CD4-positive, alpha-beta memory T cell (primary cell): Measurements from ENCODE around the gene GRHL3. TPM values are rescaled to one million over a fixed set of nuclear protein-coding genes. Genes with fewer than 3 reads are reported as not detected.

ENCODE experiments used
- CTCF ChIA-PET: fragments of 350-600 bp; sonication (Branson Sonifier 250); formaldehyde crosslinking; loops from one replicate; lab custom pipeline; 2021; ENCODE audit warnings: inconsistent platforms; ENCODE audit not compliant: partially characterized antibody; lab: Charles Lee
- POLR2A ChIA-PET: fragments of 350-600 bp; sonication (Branson Sonifier 250); formaldehyde crosslinking; loops from one replicate; lab custom pipeline; 2021; ENCODE audit not compliant: partially characterized antibody; lab: Charles Lee
- DNase-seq, 5 donors: peaks; one replicate each; pipeline versions ENCODE4 v3.0.0 to v3.0.0-alpha.2; 2020 to 2022; ENCODE audit warnings: mixed read lengths in 1 of 5
- H3K27ac ChIP-seq: one replicate; pipeline ENCODE4 v1.7.0; 2013; ENCODE audit warnings: low read depth, low read length
- H3K27me3 ChIP-seq: 2 replicates; pipeline ENCODE4 v1.7.0; 2013; ENCODE audit warnings: mild to moderate bottlenecking, low read length, moderate library complexity; ENCODE audit not compliant: insufficient read depth
- H3K36me3 ChIP-seq: 2 replicates; pipeline ENCODE4 v1.7.0; 2013; ENCODE audit warnings: mild to moderate bottlenecking, low read length, moderate library complexity; ENCODE audit not compliant: insufficient read depth
- H3K4me1 ChIP-seq: 2 replicates; pipeline ENCODE4 v1.7.0; 2013; ENCODE audit warnings: mild to moderate bottlenecking, low read length, moderate library complexity; ENCODE audit not compliant: insufficient read depth
- H3K4me3 ChIP-seq, 2 donors: one replicate each; pipeline ENCODE4 v1.7.0; 2013; ENCODE audit warnings: low read length in 2 of 2, mild to moderate bottlenecking in 1 of 2
- H3K9me3 ChIP-seq, 2 donors: one replicate each; pipeline ENCODE4 v1.7.0; 2013; ENCODE audit warnings: low read length in 2 of 2, control low read depth in 1 of 2; ENCODE audit not compliant: control insufficient read depth in 1 of 2
- H3K27ac Mint-ChIP-seq, 7 donors: one replicate each; pipeline ENCODE4 v1.8.0; 2020 to 2021; ENCODE audit warnings: mixed read lengths in 7 of 7, mild to moderate bottlenecking in 6 of 7, inconsistent platforms in 3 of 7, moderate library complexity in 3 of 7
- H3K27me3 Mint-ChIP-seq, 2 donors: one replicate each; pipeline ENCODE4 v1.8.0; 2020 to 2021; ENCODE audit warnings: mixed read lengths in 2 of 2
- H3K36me3 Mint-ChIP-seq, 2 donors: one replicate each; pipeline ENCODE4 v1.8.0; 2020 to 2021; ENCODE audit warnings: mixed read lengths in 2 of 2, inconsistent platforms in 1 of 2, mild to moderate bottlenecking in 1 of 2
- H3K4me1 Mint-ChIP-seq, 4 donors: one replicate each; pipeline ENCODE4 v1.8.0; 2020 to 2021; ENCODE audit warnings: mixed read lengths in 4 of 4, mild to moderate bottlenecking in 1 of 4
- H3K4me3 Mint-ChIP-seq, 8 donors: one replicate each; pipeline ENCODE4 v1.8.0; 2020 to 2021; ENCODE audit warnings: mixed read lengths in 8 of 8, mild to moderate bottlenecking in 7 of 8, moderate library complexity in 6 of 8, inconsistent platforms in 3 of 8
- H3K9me3 Mint-ChIP-seq, 8 donors: one replicate each; pipeline ENCODE4 v1.8.0; 2020 to 2021; ENCODE audit warnings: mixed read lengths in 8 of 8, mild to moderate bottlenecking in 5 of 8, inconsistent platforms in 3 of 8, moderate library complexity in 1 of 8
- intact Hi-C: fragments of 100-400 bp; cut with micrococcal nuclease; formaldehyde crosslinking; loops from one replicate; pipeline ENCODE4 v1.15.1; 2023
- polyA plus RNA-seq, 2 donors: library from polyadenylated mRNA; unstranded; fragments of 300-500 nt; fragmentation: Illumina TruSeq; gene quantifications; one replicate each; pipeline ENCODE4 v1.2.3, GENCODE V29; 2021
- total RNA-seq, 2 experiments: library from RNA; stranded (reverse); gene quantifications; one replicate each; pipeline ENCODE4 v1.2.3, GENCODE V29; 2021

GRHL3 gene
- total and polyA plus RNA-seq, 4 experiments from 2014 or later = not detected

GRCh38 chr1:24393892-24394291 lies 74.7 kb downstream of the GRHL3 start:
- H3K36me3 Mint-ChIP-seq = peaks cover 0 to 1% of the 10 kb centered on the region in 2 donors
- no peak overlapping the region for H3K27ac ChIP-seq

DNA sequence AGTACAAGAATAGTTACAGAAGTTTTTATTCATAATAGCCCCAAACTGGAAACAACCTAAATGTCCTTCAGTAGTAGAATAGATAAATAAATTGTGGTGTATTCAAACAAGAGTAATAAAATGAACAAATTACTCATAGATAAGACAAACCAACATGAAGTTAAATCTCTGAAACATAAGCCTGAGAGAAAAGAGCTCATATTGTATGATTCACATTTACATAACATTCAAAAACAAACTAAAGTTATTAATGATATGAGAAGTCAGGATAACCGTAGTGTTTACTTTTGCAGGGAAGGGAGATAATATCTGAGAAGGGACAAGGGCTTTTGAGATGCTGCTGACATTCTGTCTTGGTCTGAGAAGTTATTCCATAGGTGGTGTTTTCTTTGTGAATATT lies 80.9 kb downstream of the GRHL3 start:
- no peak overlapping the region for H3K4me3 Mint-ChIP-seq
- intact Hi-C loops = no loop called here
- no peak for DNase-seq
- Histone ChIP-seq H3K36me3 (no peaks in the 10 kb centered on the region), H3K27me3 (no peaks in the 10 kb centered on the region), H3K27ac (no peak overlapping the region), H3K4me1 (no peaks in the 10 kb centered on the region), H3K4me3 (no peak overlapping the region), H3K9me3 (no peaks in the 10 kb centered on the region)
- H3K4me1 Mint-ChIP-seq = no peaks in the 10 kb centered on the region
- H3K9me3 Mint-ChIP-seq = no peaks in the 10 kb centered on the region
- POLR2A ChIA-PET = no interaction called here
- H3K27me3 Mint-ChIP-seq = no peaks in the 10 kb centered on the region
- H3K36me3 Mint-ChIP-seq = peaks cover 2 to 8% of the 10 kb centered on the region in 2 donors
- CTCF ChIA-PET = interaction anchor here (1.1 to 12.9 kb wide), 5 partner anchors 8 to 201 kb away, joined by 3 to 100 read pairs (median 9); partner anchors contain the start of gene NIPAL3
- peak overlapping the region in 1 of 7 donors; percentile 51 for H3K27ac Mint-ChIP-seq

More at GRCh38 chr1:24393892-24394291, 74.7 kb downstream of the GRHL3 start:
- Mint-ChIP-seq H3K9me3 (no peaks in the 10 kb centered on the region), H3K4me3 (no peak overlapping the region), H3K27ac (peak overlapping the region in 5 of 7 donors; percentile 69 to 99 (median 97)), H3K4me1 (peaks cover 23 to 29% (median 26%) of the 10 kb centered on the region in 4 donors), H3K27me3 (no peaks in the 10 kb centered on the region)
- Histone ChIP-seq H3K4me1 (peaks cover 33% of the 10 kb centered on the region), H3K4me3 (no peak overlapping the region), H3K9me3 (no peaks in the 10 kb centered on the region), H3K27me3 (no peaks in the 10 kb centered on the region), H3K36me3 (no peaks in the 10 kb centered on the region)
- ChIA-PET CTCF (interaction anchor here (1.1 to 6.7 kb wide), 19 partner anchors 10 to 248 kb away, joined by 3 to 517 read pairs (median 8); partner anchors contain the start of genes IFNLR1, NIPAL3 and STPG1), POLR2A (interaction anchor here (1.5 to 5.4 kb wide), 5 partner anchors 21 to 194 kb away, joined by 5 to 86 read pairs (median 20); partner anchors contain the start of genes NIPAL3, RCAN3 and STPG1)
- DNase-seq = no peak
- intact Hi-C loops = loop anchor here (5.0 to 10.0 kb wide), 2 partner anchors 72 to 441 kb away; no protein-coding TSS in a partner anchor

DNA sequence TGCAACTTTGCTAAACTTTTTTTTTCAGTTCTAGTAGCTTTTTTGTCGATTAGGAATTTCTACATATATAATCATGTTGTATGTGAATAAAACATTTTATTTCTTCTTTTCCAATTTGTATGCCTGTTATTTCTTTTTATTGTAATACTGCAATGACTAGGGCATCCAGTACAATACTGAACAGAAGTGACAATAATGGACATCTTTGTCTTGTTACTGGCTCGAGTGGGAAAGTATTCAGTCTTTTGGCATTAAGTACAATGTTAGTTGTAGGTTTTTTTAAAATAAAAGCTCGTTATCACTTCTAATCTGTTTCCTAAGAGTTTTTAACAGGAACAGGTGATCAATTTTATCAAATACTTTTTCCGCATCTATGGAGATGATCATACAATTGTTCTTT lies 84.6 kb downstream of the GRHL3 start:
- Mint-ChIP-seq H3K4me1 (no peaks in the 10 kb centered on the region), H3K27ac (no peak overlapping the region), H3K4me3 (no peak overlapping the region), H3K9me3 (peaks cover 0 to 4% (median 0%) of the 10 kb centered on the region in 8 donors), H3K36me3 (peaks cover 2 to 11% of the 10 kb centered on the region in 2 donors), H3K27me3 (no peaks in the 10 kb centered on the region)
- Histone ChIP-seq H3K9me3 (no peaks in the 10 kb centered on the region), H3K27me3 (no peaks in the 10 kb centered on the region), H3K27ac (no peak overlapping the region), H3K36me3 (no peaks in the 10 kb centered on the region), H3K4me3 (no peak overlapping the region), H3K4me1 (no peaks in the 10 kb centered on the region)
- intact Hi-C loops = no loop called here
- no peak for DNase-seq
- CTCF ChIA-PET = interaction anchor here (2.6 to 12.9 kb wide), 3 partner anchors 11 to 204 kb away, joined by 18 to 100 read pairs (median 20); partner anchors contain the start of gene NIPAL3
- POLR2A ChIA-PET = no interaction called here

Other genes starting within 250 kb of the GRHL3 start
- gene MYOM3, start 207.2 kb upstream of the GRHL3 start, total RNA-seq = not detected
- not detected for gene MYOM3, start 207.2 kb upstream of the GRHL3 start, polyA plus RNA-seq
- not detected for gene IL22RA1, start 176.2 kb upstream of the GRHL3 start, total RNA-seq
- not detected for gene IL22RA1, start 176.2 kb upstream of the GRHL3 start, polyA plus RNA-seq
- 1 to 10 TPM; 3.0 to 4.5 TPM for gene IFNLR1, start 132.1 kb upstream of the GRHL3 start, total RNA-seq
- gene IFNLR1, start 132.1 kb upstream of the GRHL3 start, polyA plus RNA-seq = 1 to 10 TPM in 1 of 2 donors, under 1 TPM in 1; 0.88 to 1.1 TPM
- gene STPG1, start 94.4 kb downstream of the GRHL3 start, total RNA-seq = 1 to 10 TPM; 4.2 to 4.9 TPM
- 1 to 10 TPM; 3.1 to 3.5 TPM for gene STPG1, start 94.4 kb downstream of the GRHL3 start, polyA plus RNA-seq
- 10 to 100 TPM; 52.8 to 53.2 TPM for gene NIPAL3, start 96.4 kb downstream of the GRHL3 start, total RNA-seq
- 10 to 100 TPM; 74.5 to 88.6 TPM for gene NIPAL3, start 96.4 kb downstream of the GRHL3 start, polyA plus RNA-seq
- gene RCAN3, start 183.5 kb downstream of the GRHL3 start, total RNA-seq = 100 to 1,000 TPM; 171 to 178 TPM
- 100 to 1,000 TPM; 112 to 123 TPM for gene RCAN3, start 183.5 kb downstream of the GRHL3 start, polyA plus RNA-seq
- gene NCMAP, start 236.7 kb downstream of the GRHL3 start, total RNA-seq = not detected
- gene NCMAP, start 236.7 kb downstream of the GRHL3 start, polyA plus RNA-seq = under 1 TPM; 0.10 to 0.12 TPM